ENCODE measurements around the gene CERS2.
A peak's percentile ranks its signal among the peaks of the same experiment; 100 is the strongest.

DNA sequence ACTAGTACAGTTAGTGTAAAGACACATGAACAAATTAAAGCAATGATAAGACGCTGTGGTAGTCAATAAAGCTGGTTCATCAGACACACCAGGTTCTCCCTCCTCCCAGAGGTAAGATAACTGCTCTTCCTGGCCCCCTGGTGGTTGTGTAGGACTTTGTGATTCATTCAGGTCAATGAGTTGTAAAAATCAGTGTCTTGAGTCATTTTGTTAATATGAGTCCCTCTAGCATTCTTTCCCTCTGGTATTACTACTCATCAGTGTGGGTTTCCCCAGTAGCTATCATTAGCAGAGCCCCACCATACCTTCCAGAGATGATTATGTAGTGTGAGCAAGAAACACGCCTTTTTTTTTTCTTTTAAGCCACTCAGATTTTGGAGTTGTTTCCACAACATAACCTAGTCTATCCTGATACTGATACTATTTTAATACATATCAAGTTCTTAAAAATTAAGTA lies 52.1 kb downstream of the CERS2 start:
- TF ChIP-seq, protein P1, sequence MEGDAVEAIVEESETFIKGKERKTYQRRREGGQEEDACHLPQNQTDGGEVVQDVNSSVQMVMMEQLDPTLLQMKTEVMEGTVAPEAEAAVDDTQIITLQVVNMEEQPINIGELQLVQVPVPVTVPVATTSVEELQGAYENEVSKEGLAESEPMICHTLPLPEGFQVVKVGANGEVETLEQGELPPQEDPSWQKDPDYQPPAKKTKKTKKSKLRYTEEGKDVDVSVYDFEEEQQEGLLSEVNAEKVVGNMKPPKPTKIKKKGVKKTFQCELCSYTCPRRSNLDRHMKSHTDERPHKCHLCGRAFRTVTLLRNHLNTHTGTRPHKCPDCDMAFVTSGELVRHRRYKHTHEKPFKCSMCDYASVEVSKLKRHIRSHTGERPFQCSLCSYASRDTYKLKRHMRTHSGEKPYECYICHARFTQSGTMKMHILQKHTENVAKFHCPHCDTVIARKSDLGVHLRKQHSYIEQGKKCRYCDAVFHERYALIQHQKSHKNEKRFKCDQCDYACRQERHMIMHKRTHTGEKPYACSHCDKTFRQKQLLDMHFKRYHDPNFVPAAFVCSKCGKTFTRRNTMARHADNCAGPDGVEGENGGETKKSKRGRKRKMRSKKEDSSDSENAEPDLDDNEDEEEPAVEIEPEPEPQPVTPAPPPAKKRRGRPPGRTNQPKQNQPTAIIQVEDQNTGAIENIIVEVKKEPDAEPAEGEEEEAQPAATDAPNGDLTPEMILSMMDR (IDR thresholded peaks at IDR 0.05), result peak; percentile 53 to 74 (median 64)
- no peak for TF ChIP-seq POLR2A (IDR thresholded peaks at IDR 0.05)

Data from heart left ventricle (tissue), 13 donors.